GM21786 (cell line): Measurements from ENCODE around the gene C19orf81.

Source experiments
- ATAC-seq: cut with Tn5 transposase; IDR thresholded peaks from one replicate; pipeline ENCODE4 v1.9.1; 2021; ENCODE audit not compliant: unreplicated experiment

C19orf81 gene

DNA sequence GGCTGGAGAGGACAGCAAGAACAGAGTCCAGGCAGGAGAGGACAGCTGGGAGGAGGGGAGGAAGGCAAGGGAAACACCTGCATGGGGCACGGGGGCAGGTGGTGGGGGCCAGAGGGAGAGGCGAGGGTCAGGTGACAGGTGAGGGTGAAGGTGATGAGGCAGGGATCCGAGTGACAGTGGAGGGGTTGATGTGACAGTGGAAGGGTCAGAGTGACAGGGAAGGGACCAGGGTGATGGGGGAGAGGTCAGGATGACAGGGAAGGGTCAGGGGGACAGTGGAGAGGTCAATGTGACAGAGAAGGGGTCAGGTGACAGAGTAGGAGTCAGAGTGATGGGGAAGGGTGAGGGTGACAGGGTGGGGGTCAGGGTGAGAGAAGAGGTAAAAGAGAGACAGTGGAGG, 29.1 kb downstream of the C19orf81 start:
- no peak for ATAC-seq

DNA sequence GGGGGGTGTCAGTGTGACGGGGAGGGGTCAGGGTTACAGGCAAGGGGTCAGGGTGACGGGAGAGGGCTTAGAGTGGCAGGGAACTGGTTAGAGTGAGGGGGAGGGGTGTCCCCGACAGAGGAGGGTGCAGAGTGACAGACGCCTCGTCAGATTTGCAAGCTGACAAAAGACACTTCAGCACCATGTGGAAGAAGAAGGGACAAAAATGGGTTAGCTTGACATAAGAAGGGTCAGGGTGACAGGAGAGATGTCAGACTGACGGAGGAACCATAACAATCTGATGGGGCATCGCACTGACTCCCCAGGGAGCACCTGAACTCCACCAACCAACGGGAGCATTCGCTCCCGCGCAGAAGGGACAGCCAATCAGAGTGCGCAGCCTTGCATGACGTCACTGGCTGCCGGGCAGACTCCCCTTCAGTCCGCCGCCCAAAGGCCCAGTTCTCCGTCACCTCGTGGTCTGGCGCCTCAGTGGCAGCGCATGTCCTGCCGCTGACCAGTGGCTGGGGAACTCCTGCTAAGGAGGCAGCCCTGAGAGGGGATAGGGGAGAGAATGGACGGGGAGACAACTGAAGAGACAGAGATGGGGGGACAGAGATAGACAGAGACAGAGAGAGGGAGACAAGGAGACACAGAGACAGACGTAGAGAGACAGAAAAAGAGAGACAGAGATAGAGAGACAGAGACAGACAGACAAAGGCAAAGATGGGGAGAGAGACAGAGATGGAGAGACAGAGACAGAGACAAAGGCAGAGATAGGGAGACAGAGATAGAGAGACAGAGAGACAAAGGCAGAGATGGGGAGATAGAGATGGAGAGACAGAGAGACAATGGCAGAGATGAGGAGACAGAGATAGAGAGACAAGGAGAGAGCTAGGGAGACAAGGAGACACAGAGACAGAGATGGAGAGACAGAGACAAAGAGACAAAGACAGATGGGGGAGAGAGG, 30.2 kb downstream of the C19orf81 start:
- no peak for ATAC-seq

DNA sequence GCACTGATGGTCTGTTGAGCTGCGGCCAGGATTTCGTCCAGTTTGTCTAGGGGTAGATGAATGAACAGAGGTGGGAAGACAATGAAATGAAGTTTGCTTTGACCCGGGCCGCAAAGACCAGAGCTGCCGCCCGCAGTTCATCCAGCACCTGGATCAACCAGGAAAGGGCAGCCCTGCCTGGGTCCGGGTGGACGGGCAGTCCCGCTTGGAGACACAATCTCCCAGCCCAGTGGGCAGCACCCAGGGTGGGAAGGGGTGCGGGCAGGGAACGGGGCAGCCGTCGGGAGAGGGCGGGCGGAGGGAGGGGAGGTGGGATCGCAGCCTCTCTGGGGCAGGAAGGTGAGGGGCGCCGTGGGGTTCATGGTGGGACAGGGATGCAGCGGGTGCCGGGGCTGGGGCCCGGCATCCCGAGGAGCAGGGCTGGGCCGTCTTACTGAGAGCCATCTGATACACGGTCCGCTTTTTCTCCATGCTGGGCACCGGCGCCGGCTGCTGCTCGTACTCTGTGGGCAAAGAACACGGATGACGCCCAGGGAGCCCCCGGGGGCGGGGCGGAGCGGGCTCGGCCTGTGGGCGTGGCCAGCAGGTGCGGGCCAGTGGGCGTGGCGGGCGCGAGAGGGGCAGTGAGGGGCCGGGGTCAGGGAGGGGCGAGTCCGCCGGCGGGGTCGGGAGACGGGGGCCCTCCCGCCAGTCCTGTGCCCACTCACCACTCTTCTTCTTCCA, 37.2 kb downstream of the C19orf81 start:
- ATAC-seq, result no peak

DNA sequence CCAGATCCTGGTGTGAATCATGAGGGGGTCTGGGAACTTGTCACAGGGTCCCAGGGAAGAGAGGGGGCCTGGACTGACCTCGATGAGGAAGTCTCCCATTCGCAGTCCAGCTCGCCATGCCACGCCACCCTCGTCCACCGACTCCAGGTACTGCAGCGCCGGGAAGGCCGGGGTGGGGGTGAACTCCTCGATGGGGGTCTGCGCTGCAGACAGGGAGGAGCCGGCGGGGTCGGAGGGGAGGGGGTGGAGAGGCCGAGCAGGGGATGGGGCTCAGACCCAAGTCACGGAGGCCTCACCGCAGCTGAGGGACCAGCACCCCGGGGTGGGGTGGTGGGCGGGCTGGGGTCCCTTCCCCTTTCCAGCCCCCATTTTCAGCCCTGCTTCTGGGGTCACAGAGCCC, 39.5 kb downstream of the C19orf81 start:
- ATAC-seq, result no peak

DNA sequence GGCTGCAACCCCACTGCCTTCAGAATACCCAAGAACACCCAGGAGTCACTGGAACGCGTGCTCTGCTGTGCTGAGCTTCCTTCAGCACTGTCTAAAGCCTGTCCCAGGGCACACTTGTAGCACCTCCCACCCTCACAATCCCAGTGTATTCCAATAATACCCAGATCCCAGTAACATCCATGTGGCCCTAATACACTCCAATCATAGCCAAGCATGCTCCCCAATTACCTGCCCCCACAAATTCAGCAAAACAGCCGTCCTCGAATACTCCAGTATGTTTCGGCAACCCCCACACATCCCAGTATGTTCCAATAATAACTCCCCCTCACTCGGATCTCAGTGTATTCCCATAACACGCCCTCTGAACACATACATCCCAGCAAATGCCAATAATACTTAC, 41.2 kb downstream of the C19orf81 start:
- no peak for ATAC-seq

DNA sequence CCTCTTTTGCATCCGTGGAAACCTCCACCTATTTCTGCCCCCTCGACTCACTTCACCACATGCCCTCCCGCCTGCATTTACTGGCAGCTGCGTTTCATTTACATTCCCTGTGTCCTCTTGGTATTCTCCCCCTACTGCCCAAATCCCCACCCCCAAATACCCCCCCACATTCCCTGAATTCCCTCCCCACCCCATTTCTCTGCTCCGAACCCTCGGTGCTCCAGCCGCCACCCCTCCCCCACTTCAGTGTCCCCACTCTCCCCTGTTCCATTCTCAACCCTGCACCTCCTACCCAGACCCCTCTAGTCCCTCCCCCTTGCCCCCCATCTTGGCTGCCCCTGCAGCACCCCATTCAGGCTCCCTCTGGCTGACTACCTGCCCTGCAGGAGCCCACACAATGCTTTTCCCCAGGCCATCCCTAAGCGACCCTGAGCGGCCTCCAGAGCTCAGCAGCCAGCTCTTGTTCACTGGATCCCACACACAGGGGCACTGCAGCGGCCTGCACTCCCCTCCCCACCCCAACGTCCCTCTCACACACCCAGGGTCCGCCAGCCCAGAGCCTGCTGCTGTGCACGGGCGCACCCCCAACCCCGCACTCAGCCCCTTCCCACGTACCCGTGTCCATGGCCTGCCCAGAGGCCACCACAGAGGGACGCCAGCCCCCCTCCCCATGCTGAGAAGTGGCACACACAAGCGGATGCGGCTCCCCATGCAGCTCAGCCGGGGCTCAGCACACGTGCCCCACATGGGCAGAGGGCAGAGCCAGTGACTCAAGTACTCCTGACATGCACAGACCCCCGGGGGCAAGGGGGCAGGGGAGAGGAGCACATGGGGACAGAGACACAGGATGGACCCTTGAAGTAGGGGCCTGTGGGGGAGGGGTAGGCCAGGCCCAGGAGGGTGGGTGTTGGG, 44.1 kb downstream of the C19orf81 start:
- no peak for ATAC-seq

DNA sequence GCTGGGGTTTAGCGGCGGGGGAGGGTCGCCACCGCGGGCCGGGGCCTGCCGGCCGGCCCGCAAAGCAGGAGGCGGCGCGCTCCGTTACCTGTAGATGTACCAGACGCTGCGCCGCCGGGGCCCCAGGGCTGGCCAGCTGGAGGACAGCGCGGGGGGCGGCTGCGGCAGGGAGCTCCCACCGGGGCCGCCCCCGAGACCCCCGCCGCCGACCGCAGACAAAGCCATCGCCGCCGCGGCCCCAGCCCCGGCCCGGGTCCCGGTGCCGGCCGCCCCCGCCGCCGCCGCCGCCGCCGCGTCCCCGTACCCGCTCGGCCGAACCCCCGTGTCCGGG, 45.5 kb downstream of the C19orf81 start:
- ATAC-seq, result no peak

DNA sequence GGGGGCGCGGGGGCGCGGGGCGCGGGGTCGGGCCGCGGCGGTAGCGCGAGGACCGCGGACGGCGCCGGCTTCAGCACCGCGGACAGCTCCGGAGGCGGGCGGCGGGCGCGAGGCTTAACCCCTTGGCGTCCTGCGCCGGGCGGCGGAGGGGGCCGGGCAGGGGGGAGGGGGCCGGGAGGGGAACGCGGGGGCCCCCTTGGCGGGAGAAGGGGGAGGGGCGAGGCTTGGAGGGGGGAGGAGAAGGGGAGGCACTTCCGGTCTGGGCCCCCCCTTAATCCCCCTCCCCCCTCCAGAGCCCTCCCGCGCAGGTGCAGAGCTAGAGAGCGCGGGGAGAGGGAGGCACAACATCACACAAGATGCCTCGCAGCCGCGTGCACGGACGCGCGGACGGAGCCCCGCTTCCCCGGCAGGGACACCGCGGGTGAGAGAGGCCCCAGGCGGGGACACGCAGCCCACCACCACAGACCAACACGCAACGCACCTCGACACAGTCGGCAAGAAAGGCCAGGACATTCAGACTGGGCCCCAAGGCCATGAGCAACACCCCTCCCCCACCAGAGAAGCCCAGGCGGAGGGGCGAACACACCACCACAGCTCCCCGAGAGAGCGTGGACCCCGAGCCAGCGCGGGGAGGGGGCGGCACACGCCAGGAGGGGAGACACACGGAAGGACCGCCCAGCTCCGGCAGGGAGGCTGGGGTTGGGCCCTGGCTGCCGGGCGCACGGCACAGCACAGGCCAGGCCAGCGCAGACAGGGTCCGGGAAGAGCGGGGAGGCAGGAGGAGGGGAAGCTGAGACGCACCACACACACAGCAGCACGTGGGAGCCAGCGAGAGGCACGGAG, 46.2 kb downstream of the C19orf81 start:
- no peak for ATAC-seq

DNA sequence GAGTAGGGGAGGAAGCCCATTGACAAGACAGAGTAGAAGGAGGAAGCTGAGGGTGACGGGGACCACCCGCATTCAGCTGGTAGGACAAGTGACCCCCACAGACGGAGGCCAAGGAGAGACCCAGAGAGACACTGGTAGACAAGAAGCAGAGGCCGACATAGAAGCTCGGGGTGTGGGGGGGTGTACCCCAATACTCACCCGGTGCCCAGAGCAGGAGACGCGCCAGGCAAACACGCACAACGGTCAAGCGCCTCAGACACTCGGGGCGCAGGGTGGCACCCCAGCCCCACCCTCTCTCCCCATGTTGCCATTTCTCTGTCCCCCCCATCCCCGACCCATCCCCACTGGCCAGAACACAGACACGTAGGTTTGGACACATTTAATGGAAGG, 46.8 kb downstream of the C19orf81 start:
- ATAC-seq, result no peak

DNA sequence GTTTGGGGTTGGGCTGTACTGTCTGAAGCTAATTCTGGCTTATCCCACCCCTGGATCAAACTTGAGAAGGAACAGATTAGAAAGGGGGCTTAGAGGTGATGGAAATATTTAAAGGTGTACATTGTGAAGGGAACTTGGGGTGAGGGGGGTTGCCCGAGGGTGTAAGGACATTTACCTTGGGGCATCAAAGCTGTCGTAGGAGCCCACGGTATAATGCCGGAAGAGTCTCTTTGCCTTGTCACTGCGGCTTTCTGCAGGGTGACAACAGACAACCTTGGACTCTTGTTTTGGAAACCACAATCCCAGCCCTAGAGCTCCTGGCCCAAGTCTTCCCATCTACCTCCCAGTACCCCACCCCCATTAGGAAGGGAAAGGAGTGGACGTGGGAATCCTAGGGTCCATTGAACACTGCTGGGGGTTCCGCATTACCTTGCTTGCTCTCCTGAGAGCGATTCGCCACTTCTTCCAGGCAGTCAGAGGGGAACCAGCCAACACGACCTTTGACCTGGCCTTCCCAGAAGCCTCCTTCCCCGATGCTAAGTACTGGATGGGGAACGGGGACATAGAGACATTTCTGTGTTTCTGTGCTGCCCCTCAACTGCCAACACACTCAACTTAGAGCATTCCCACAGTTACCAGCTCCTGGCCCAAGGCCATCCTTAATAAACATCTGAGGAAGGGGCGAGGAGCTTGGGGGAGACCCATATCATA, 48.3 kb downstream of the C19orf81 start:
- no peak for ATAC-seq

DNA sequence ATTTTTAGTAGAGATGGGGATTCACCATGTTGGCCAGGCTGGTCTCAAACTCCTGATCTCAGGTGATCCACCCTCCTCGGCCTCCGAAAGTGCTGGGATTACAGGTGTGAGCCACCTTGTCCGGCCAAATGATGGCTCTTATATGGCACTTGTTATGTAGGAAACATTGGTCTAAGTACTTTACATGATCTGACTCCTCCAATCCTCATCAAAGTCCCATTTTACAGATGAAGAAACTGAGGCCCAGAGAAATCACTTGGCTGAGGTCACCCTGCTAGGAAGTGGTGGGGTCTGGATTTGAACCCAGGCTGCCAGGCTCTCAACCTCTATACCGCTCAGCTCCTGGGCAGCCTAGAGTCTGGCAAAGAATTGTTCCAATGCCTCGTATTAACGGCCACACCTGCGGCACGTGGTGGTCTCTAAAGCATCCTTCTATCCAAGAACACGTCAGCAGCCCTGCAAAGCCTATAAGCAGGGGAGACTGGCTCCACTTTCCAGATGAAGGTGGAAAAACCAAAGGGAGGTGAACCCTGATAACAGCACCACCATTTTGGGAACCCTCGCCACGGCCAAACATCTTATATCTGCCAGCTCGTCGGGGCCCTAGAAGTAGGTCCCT, 52.2 kb downstream of the C19orf81 start:
- ATAC-seq, result no peak

DNA sequence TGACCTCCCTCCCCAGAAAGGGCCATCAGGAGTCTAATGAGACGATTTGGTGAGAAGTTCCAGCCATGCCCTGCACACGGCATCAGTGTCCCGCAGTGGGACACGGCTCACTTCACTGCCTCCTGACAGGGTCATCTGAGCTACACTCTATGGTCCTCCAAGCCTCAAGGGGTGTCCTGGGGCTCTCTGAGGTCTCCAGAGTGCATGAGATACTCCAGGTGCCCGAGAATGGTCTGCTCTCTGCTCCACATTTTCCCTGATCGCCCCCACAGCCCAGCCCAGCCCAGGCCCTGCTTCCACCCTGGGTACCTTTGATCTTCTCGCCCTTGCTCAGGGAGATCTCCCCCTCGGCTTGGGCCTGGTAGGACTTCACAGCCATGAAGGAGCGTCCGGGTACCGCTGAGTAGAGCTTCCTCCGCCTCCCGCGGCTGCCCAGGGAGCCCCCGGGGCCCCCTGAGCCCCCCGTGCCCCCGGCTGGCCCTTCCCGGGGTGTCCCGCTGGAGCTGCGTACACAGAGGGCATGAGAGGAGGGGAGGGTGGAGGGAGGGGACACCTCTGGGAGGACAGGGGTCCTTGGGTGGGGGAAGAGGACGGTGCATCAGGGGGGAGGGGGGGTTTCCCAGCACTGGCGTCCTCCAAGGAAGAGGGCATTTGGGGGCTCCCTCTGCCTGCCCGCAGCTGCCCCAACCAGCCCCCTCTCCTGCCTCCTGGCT, 53.1 kb downstream of the C19orf81 start:
- no peak for ATAC-seq

DNA sequence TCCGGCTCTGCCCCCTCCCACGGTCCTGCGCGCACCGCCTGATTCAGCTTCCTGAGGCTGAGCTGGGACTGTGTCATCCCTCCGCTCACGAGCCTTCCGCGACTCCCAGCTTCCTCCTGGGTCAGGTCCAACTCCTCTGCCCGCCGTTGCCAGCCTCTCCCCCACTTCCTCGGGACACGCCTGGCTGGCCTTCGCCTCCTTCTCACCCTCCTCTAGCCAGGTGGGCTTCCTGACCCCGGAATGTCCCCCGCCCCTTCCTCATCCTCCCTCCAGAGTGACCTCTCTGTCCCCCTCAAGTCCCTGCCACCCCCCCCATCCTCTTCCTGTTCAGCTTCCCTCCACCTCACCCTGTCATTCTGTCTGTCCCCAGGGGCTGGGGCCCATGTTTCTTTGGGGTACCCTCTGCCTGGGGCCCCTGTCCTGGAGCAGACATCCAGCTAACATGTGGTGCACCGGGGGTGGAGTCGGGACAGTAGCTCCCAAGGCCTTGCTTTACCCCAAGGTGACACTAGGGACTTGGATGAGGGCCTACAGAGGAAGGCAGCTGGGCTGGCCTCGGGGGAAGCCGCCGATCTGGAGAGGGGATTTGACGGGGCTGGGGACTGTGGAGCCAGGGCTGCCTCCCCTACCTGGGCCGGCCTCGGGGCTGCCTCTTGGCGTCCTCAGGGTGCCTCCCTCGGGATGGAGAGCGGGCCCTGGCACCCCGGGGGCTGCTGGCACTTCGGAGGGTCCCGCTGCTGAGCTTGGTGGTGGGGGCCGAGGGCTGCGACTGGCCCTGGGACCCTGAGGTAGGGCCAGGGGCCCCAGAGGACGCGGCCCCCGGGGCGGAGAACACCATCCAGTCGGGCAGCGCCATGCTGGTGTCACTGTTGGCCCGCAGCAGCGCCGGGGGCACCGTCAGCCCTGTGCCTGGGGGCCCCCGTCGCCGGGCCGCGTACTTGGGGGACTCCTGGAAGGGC, 53.9 kb downstream of the C19orf81 start:
- ATAC-seq, result no peak

DNA sequence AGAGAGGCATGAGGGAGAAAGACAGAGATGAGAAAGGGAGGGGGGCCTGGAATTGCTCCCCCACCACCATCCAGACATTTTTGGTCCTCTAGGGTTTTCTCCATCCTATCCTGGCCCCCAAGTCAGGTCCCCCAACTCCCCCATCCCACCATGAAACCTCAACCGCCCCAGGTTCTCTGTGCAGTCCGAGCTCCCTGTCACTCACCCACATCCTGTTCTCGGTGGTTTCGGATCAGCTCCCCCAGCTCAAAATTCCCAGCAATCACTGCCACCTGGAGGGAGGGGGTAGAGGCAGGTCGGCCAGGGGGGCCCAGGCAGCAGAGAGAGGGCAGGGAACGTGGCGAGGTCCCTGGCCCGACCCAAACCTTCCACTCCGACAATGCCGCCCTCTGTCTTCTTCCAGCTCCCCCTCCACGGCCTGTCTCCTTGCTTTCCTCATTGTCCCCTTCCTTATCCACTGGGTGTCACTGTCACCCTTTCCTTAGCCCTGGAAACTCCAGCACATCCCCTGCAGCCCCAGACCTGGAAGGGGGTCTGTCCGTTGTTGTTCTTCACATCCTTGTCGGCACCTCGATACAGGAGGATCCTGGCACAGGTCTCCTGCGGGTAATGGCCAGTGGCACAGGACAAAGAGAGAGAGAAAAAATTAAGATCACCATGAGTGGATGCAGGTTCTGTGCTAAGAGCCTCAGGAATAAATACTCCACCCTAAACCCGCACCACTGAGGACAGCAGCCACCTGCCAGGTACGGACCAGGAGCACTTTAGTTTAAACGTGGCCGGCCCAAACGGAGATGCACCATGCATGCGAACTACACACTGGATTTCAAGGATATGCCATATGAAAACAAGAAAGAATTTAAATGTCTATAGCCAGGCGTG, 54.9 kb downstream of the C19orf81 start:
- ATAC-seq, result no peak

DNA sequence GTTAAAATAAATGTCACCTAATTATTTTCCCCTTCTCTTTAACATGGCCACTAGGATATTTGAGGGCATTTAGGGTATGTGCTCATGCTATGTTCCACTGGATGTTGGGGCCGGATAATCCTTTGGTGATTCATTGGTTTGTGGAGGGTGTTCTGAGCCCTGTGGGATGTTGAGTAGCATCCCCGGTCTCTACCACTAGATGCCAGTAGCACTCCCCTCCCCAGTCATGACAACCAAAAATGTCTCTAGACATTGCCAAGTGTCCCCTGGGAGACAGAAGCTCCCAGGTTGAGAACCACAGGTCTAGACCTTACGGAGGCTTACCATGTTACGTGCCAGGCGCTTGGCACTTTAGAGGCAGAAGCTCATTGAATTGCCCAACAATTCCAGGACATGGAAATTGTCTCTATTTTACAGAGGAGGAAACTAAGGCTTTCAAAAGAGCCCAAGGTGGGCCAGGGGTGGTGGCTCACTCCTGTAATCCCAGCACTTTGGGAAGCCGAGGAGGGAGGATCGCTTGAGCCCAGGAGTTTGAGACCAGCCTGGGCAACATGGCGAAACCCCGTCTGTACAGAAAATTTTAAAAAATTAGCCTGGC, 56.3 kb downstream of the C19orf81 start:
- ATAC-seq, result no peak

DNA sequence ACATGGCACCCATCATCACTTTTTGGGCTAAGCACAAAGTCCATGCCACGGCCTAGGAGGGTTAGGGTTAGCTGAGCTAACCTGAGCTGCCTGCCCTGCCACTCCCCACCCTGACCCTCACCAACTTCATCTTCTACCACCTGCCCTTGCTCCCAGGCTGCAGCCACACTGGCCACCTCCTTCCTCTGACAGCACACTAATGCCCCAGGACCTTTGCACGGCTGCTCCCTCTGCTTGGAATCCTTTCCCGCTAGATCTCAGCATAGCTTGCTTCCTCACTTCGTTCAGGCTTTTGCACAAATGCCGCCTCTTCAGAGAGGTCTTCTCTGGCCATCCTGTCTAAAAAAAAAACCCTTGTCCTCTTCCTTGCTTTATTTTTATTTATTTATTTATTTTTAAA, 57.1 kb downstream of the C19orf81 start:
- ATAC-seq, result no peak
